ENCODE data around the gene TGFBR2.

The TGFBR2 gene

GRCh38 chr3:30606301-30607031 lies at the start of gene TGFBR2:
TGFBR2 (plus strand) TSS chr3:30606601; CDS start chr3:30606884, 283 bp downstream.
- DNase-seq, result peak; percentile 74

- DNase-seq, result no peak
These were observed 48.6 kb upstream of the TGFBR2 start for GRCh38 chr3:30557746-30558303.

GRCh38 chr3:30563956-30564355 lies 42.4 kb upstream of the TGFBR2 start:
- DNase-seq, result no peak

GRCh38 chr3:30567139-30567753 lies 39.2 kb upstream of the TGFBR2 start:
- DNase-seq, result no peak

- no peak for DNase-seq
These were observed 29.5 kb upstream of the TGFBR2 start for GRCh38 chr3:30576946-30577345.

GRCh38 chr3:30577788-30578187 lies 28.6 kb upstream of the TGFBR2 start:
- DNase-seq, result no peak

GRCh38 chr3:30578479-30578878 lies 27.9 kb upstream of the TGFBR2 start:
- DNase-seq, result no peak

- no peak for DNase-seq
These were observed 27.3 kb upstream of the TGFBR2 start for GRCh38 chr3:30578986-30579579.

GRCh38 chr3:30581067-30581585 lies 25.3 kb upstream of the TGFBR2 start:
- no peak for DNase-seq

- no peak for DNase-seq
These were observed 24.4 kb upstream of the TGFBR2 start for GRCh38 chr3:30581982-30582381.

GRCh38 chr3:30583973-30584372 lies 22.4 kb upstream of the TGFBR2 start:
- DNase-seq, result no peak

- DNase-seq, result no peak
These were observed 20.7 kb upstream of the TGFBR2 start for GRCh38 chr3:30585654-30586053.

- no peak for DNase-seq
These were observed 20.1 kb upstream of the TGFBR2 start for GRCh38 chr3:30586096-30586805.

GRCh38 chr3:30586806-30587486 lies 19.5 kb upstream of the TGFBR2 start:
- no peak for DNase-seq

- no peak for DNase-seq
These were observed 18.5 kb upstream of the TGFBR2 start for GRCh38 chr3:30587904-30588303.

GRCh38 chr3:30596152-30596551 lies 10.2 kb upstream of the TGFBR2 start:
- DNase-seq, result no peak

GRCh38 chr3:30597131-30597768 lies 9.2 kb upstream of the TGFBR2 start:
- no peak for DNase-seq

GRCh38 chr3:30597769-30598134 lies 8.6 kb upstream of the TGFBR2 start:
- DNase-seq, result no peak

- no peak for DNase-seq
These were observed 7.5 kb upstream of the TGFBR2 start for GRCh38 chr3:30598668-30599545.

GRCh38 chr3:30600572-30600971 lies 5.8 kb upstream of the TGFBR2 start:
- DNase-seq, result no peak

GRCh38 chr3:30602946-30603345 lies 3.5 kb upstream of the TGFBR2 start:
- DNase-seq, result no peak
